K562 (cell line): Measurements from ENCODE around the gene HS6ST1. TPM values are rescaled to one million over a fixed set of nuclear protein-coding genes. Genes with fewer than 3 reads are reported as not detected.

Source experiments
- ATAC-seq: fragments of 200-7000 bp; cut with Tn5 transposase; 3 replicates; pipeline ENCODE4 v1.9.1; 2020; ENCODE audit warnings: moderate library complexity
- BruUV-seq: library from RNA; stranded (reverse); fragments of 400-500 nt; replicated peaks from 2 replicates; lab custom pipeline; 2021; lab: Mats Ljungman, UMichigan
- CTCF ChIA-PET: fragments of 300-600 bp; formaldehyde crosslinking; extraction: SDS; loops from one replicate; lab custom pipeline; 2021; ENCODE audit warnings: low intra/inter-chr PET ratio; lab: Yijun Ruan, JAX
- POLR2A ChIA-PET: fragments of 300-600, 350-650 bp; sonication (Branson Sonifier 250); formaldehyde crosslinking; extraction: SDS; loops from one replicate; lab custom pipeline; 2021; ENCODE audit warnings: antibody characterized with exemption, inconsistent platforms; lab: Yijun Ruan, JAX
- DNase-seq, 4 experiments: peaks; one replicate each; pipeline versions ENCODE4 v3.0.0 to v3.0.0-alpha.2; 2011 to 2018; ENCODE audit warnings: low spot score in 3 of 4, mixed read lengths in 3 of 4; ENCODE audit errors: extremely low read depth in 1 of 4
- FAIRE-seq: peaks from 2 replicates; lab custom pipeline; 2011; peaks lifted over from hg19 to GRCh38; lab: Jason Lieb, UNC
- H2AFZ ChIP-seq: 2 replicates; pipeline ENCODE4 v1.6.0; 2011; ENCODE audit warnings: low read depth, low read length, control low read depth, inconsistent platforms
- H3K27ac ChIP-seq: fragments of 200-600 bp; 3 replicates; pipeline ENCODE4 v1.8.0; 2011; ENCODE audit warnings: low read depth, mild to moderate bottlenecking, control low read depth, inconsistent platforms, low read length, moderate library complexity, mixed read lengths; ENCODE audit errors: extremely low read depth
- H3K27me3 ChIP-seq, 2 experiments: fragments of 300-600 bp in 1 of 2; 2 replicates in 1 of 2; 3 replicates in 1 of 2; pipeline versions ENCODE4 v1.6.0 to v1.8.0; 2011; ENCODE audit warnings: inconsistent platforms in 2 of 2, low read length in 2 of 2, mild to moderate bottlenecking in 1 of 2, mixed read lengths in 1 of 2, moderate library complexity in 1 of 2; ENCODE audit not compliant: control insufficient read depth in 2 of 2, insufficient read depth in 2 of 2
- H3K36me3 ChIP-seq: fragments of 300-600 bp; 3 replicates; pipeline ENCODE4 v1.8.0; 2011; ENCODE audit warnings: mild to moderate bottlenecking, low read length, inconsistent platforms; ENCODE audit not compliant: control insufficient read depth, insufficient read depth
- H3K4me1 ChIP-seq, 2 experiments: fragments of 200-600 bp in 1 of 2; replicated peaks in 1 of 2; 2 replicates in 1 of 2; 3 replicates in 1 of 2; pipeline versions ENCODE4 v1.5.1 to v1.8.0; 2011; ENCODE audit warnings: inconsistent platforms in 2 of 2, low read length in 2 of 2, mild to moderate bottlenecking in 1 of 2, mixed read lengths in 1 of 2, moderate library complexity in 1 of 2; ENCODE audit not compliant: control insufficient read depth in 2 of 2, insufficient read depth in 2 of 2
- H3K4me2 ChIP-seq: 2 replicates; pipeline ENCODE4 v1.6.1; 2011; ENCODE audit warnings: low read length, control low read depth, inconsistent platforms, mixed read lengths; ENCODE audit not compliant: insufficient read depth
- H3K4me3 ChIP-seq: fragments of 200-600 bp; sonication (generic), shearing (Covaris generic); 2 replicates; pipeline ENCODE4 v1.5.1; 2016; ENCODE audit warnings: control low read depth, inconsistent platforms
- H3K79me2 ChIP-seq: fragments of 200-600 bp; 3 replicates; pipeline ENCODE4 v1.8.0; 2011; ENCODE audit warnings: low read length, inconsistent platforms; ENCODE audit not compliant: control insufficient read depth, insufficient read depth
- H3K9ac ChIP-seq, 2 experiments: 2 replicates each; pipeline versions ENCODE4 v1.6.0 to v1.6.1; 2011; ENCODE audit warnings: low read depth in 2 of 2, low read length in 2 of 2, control low read depth in 1 of 2, inconsistent platforms in 1 of 2, mild to moderate bottlenecking in 1 of 2, mixed read lengths in 1 of 2; ENCODE audit not compliant: insufficient read depth in 1 of 2
- H3K9me1 ChIP-seq: one replicate; pipeline ENCODE4 v1.6.0; 2011; ENCODE audit warnings: inconsistent platforms, mild to moderate bottlenecking, low read length, moderate library complexity; ENCODE audit not compliant: control insufficient read depth, insufficient read depth
- H3K9me3 ChIP-seq: replicated peaks from 2 replicates; pipeline ENCODE4 v1.5.1; 2011; ENCODE audit warnings: low read depth, low read length, inconsistent platforms; ENCODE audit not compliant: control insufficient read depth, insufficient read depth
- H4K20me1 ChIP-seq: replicated peaks from 2 replicates; pipeline ENCODE4 v1.6.1; 2011; ENCODE audit warnings: low read length, inconsistent platforms, mixed read lengths; ENCODE audit not compliant: control insufficient read depth, insufficient read depth
- BRF1 ChIP-seq: IDR thresholded peaks from 3 replicates; pipeline ENCODE4 v1.6.1; 2011; ENCODE audit warnings: borderline replicate concordance, mild to moderate bottlenecking; ENCODE audit not compliant: insufficient read length; ENCODE audit errors: extremely low read depth
- EGR1 ChIP-seq: fragments of 450-650 bp; conservative IDR thresholded peaks from 2 replicates; pipeline ENCODE4 v1.6.1; 2017; ENCODE audit warnings: mild to moderate bottlenecking
- FOXJ2 ChIP-seq: fragments of 200-800 bp; sonication (Bioruptor generic); IDR thresholded peaks from 2 replicates; pipeline ENCODE4 v1.6.1; 2016; ENCODE audit warnings: missing genetic modification characterization, missing compliant biosample characterization
- KDM2B ChIP-seq: fragments of 250-450 bp; sonication (Bioruptor Pico); IDR thresholded peaks from 2 replicates; pipeline ENCODE4 v1.8.0; 2021; ENCODE audit warnings: mild to moderate bottlenecking, moderate library complexity
- MEF2D ChIP-seq: conservative IDR thresholded peaks from 2 replicates; pipeline ENCODE4 v1.6.1; 2016; ENCODE audit warnings: low read depth, missing genetic modification characterization, missing compliant biosample characterization
- SAP30 ChIP-seq: fragments of 200-600 bp; sonication (generic); IDR thresholded peaks from 2 replicates; pipeline ENCODE4 v1.6.1; 2012; ENCODE audit warnings: borderline replicate concordance, low read depth, mild to moderate bottlenecking, moderate library complexity, low read length, control low read depth, inconsistent platforms; ENCODE audit not compliant: insufficient read depth, poor library complexity, severe bottlenecking
- SIN3A ChIP-seq, 2 experiments: fragments of 150-350 bp in 1 of 2; IDR thresholded peaks; 2 replicates each; pipeline ENCODE4 v1.6.1; 2011 to 2016; ENCODE audit warnings: borderline replicate concordance in 2 of 2, low read depth in 2 of 2, low read length in 2 of 2, mild to moderate bottlenecking in 2 of 2, moderate library complexity in 2 of 2; ENCODE audit not compliant: control insufficient read depth in 1 of 2
- SIRT6 ChIP-seq: IDR thresholded peaks from one replicate; pipeline ENCODE4 v1.6.1; 2012; ENCODE audit warnings: low read depth, mild to moderate bottlenecking, control low read depth, inconsistent platforms, low read length, moderate library complexity
- YBX1 ChIP-seq: fragments of 450-650 bp; IDR thresholded peaks from 2 replicates; pipeline ENCODE4 v1.7.1; 2016; ENCODE audit warnings: mild to moderate bottlenecking
- ZBTB49 ChIP-seq: sonication (generic); formaldehyde crosslinking; IDR thresholded peaks from 2 replicates; pipeline ENCODE4 v1.8.0; 2022; ENCODE audit warnings: missing genetic modification reagents, mild to moderate bottlenecking, borderline replicate concordance
- ZNF431 ChIP-seq: sonication (generic); formaldehyde crosslinking; IDR thresholded peaks from 2 replicates; pipeline ENCODE4 v1.8.0; 2022; ENCODE audit warnings: mild to moderate bottlenecking, missing genetic modification reagents
- WGBS: fragments of 100-300 bp; shearing (Covaris generic); methylation state at CpG from one replicate; pipeline ENCODE4 v1.1.6; 2016; ENCODE audit warnings: low coverage, mixed read lengths; ENCODE audit not compliant: insufficient coverage; ENCODE audit errors: missing lambda C conversion rate; 5-methylcytosine and 5-hydroxymethylcytosine counted together
- in situ Hi-C: fragments of 300-500 bp; cut with MboI; formaldehyde crosslinking; loops from 4 replicates; pipeline ENCODE4 v1.15.0; 2018; ENCODE audit warnings: inconsistent platforms, mixed read lengths
- intact Hi-C: fragments of 100-400 bp; cut with micrococcal nuclease; formaldehyde crosslinking; loops from 2 replicates; pipeline ENCODE4 v1.14.2; 2022
- polyA plus RNA-seq, 8 experiments: library from polyadenylated mRNA; depleted of rRNA in 4 of 8; stranded (reverse) in 5 of 8; unstranded in 3 of 8; fragments of >200 nt; fragmentation: Nextera tagmentation in 2 of 8; fragmentation: Illumina TruSeq in 1 of 8; extraction: Ambion mirVana in 2 of 8; extraction: Trizol in 1 of 8; gene quantifications; 2 replicates each; pipeline versions ENCODE4 v1.2.1 to v1.2.3, GENCODE V29; 2011 to 2014; ENCODE audit warnings: inconsistent platforms in 1 of 8, missing spikeins in 1 of 8
- total RNA-seq, 7 experiments: library from RNA; depleted of rRNA in 6 of 7; stranded (reverse); fragments of >200 nt in 6 of 7; fragmentation: Illumina TruSeq in 2 of 7; extraction: Trizol in 2 of 7; gene quantifications; 2 replicates each; pipeline versions ENCODE4 v1.2.1 to v1.2.3, GENCODE V29; 2011 to 2021; ENCODE audit warnings: low replicate concordance in 1 of 7

Gene HS6ST1
- total and polyA plus RNA-seq, 9 of the 15 experiments (the other 6 are each of a cell fraction or from before 2014, with no cell fraction given), result 0.06 to 7.4 (median 3.8) TPM

- H3K9me3 ChIP-seq, result no peaks in the 10 kb centered on the region
- H3K4me3 ChIP-seq, result no peak overlapping the region
- no TSS peak for BruUV-seq
- no peak for TF ChIP-seq SIN3A (IDR thresholded peaks at IDR 0.05; ENCODE audit: borderline replicate concordance in 2 of 2, control insufficient read depth in 1 of 2, low read depth in 2 of 2, low read length in 2 of 2)
- TF ChIP-seq SIRT6, result no peak
- TF ChIP-seq SAP30, result no peak
- no peak for TF ChIP-seq FOXJ2 (tag)
- no peak for TF ChIP-seq YBX1
- no peak for TF ChIP-seq MEF2D (tag)
- no peak for TF ChIP-seq ZNF431 (CRISPR knock-in tag)
- no peak for TF ChIP-seq KDM2B (CRISPR knock-in tag)
- no peak for TF ChIP-seq EGR1
- TF ChIP-seq ZBTB49 (CRISPR knock-in tag), result no peak
- TF ChIP-seq BRF1, result no peak
- H2AFZ ChIP-seq, result no peak overlapping the region
- in situ Hi-C loops, result no loop called here
- H3K79me2 ChIP-seq, result no peaks in the 10 kb centered on the region
- FAIRE-seq (no peak), DNase-seq (no peak), ATAC-seq (no peak)
- CTCF ChIA-PET, result no interaction called here
- no peak overlapping the region for H3K27ac ChIP-seq
- WGBS, result 47% methylated on average over 11 of the region's 12 CpGs
- peaks cover 0 to 6% of the 10 kb centered on the region in 2 experiments; a peak in 2 of 5 replicates for H3K4me1 ChIP-seq
- no peaks in the 10 kb centered on the region for H3K9me1 ChIP-seq
- H3K27me3 ChIP-seq, result no peaks in the 10 kb centered on the region
- intact Hi-C loops, result no loop called here
- POLR2A ChIA-PET, result no interaction called here
- H3K36me3 ChIP-seq, result no peaks in the 10 kb centered on the region
- H4K20me1 ChIP-seq, result peaks cover 3% of the 10 kb centered on the region; the same call in 1 of the 2 replicates
- H3K9ac ChIP-seq, result no peak overlapping the region; a peak in 1 of 4 replicates
- no peak overlapping the region for H3K4me2 ChIP-seq
Observed at GRCh38 chr2:128271597-128271910, 47.1 kb downstream of the HS6ST1 start.
